Hepatic stellate cell (primary cell): Measurements from ENCODE around the gene GPR85.
"Not testable (repeated sequence)": the region's sequence is repeated elsewhere in the genome, so short reads cannot be mapped to it uniquely, and the experiment has no call there.

Source experiments
- DNase-seq: peaks from one replicate; pipeline ENCODE4 v3.0.0; 2011; ENCODE audit warnings: low spot score

GPR85 gene

GRCh38 chr7:113086431-113086888, at the start of gene GPR85:
GPR85 (minus strand) TSS chr7:113086827; CDS start chr7:113084721, 2,106 bp downstream.
- peak; percentile 58 for DNase-seq

- no peak for DNase-seq
Observed at GRCh38 chr7:113134025-113134424, 47.4 kb upstream of the GPR85 start.

DNA sequence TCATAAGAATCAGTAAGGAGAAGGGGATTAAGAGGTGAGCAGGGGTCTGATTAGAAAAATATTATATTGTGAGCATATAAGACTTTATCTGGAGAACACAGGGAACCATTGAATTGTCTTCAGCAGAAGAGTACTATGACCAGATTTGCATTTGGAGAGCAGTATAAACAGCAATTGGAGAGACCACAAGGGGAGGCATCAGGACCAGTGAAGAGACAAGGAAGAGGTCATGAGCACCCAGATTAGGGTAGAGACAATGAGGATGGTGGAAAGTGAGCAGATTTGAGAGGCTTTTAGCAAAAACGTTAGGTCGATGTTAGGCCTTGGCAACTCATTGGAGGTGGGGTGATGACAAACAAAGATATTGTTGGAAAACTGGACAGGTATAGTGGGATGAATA, 44.7 kb upstream of the GPR85 start:
- DNase-seq, result no peak

DNA sequence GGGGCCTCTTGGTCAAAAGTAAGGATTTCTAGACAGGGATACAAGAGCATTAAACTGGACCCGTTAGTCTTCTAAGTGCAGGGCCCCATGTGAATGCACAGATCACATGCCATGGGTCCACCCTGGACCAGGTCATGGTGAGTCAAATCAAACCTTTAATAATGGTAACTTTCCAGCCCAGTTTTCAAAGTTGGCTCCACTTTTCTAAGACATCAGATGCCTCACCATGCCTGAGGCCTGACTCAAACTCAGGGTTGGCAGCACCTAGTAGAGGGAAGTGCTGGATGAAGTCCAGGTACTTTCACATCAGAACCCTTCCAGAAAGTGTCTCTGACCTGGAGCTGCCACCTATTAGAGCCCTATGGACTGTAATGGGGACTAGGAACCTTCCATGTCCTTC, 41.4 kb upstream of the GPR85 start:
- no peak for DNase-seq

DNA sequence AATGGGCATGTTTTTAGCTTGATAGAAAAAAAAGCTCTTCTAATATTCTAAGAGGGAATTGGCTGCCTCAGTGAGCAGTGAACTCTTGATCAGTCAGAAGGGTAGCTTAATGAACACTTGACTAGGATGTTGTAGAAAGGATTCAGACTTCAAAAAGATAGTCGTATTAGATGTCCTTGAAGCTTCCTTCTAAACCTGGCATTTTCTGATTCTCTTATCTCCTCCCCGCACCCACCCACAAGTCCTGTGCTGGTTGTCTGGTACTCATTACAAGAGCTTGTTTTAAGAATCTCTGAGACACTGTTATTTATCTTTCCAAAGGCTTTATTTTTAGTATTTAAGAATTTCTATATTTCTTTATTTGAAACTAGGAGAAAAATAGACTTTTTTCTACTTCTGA, 39.1 kb upstream of the GPR85 start:
- no peak for DNase-seq

DNA sequence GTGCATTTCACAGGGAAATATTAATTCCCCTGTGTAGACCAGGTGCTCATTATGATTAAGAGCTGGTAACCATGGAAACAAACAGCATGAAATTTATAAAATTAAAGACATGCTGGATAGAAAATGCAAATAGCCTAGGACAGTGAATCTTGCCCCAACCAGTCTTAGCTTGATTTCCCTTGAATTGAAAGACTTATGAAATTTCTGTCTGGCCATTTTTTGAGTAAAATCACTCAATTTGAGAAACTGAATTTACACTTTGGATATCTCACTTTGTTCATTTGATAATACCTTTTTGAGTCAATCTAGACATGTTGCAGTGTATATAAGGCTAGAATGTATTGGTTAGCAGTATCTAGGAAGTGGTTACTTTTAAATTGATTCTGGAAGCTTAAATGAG, 36.1 kb upstream of the GPR85 start:
- no peak for DNase-seq

DNA sequence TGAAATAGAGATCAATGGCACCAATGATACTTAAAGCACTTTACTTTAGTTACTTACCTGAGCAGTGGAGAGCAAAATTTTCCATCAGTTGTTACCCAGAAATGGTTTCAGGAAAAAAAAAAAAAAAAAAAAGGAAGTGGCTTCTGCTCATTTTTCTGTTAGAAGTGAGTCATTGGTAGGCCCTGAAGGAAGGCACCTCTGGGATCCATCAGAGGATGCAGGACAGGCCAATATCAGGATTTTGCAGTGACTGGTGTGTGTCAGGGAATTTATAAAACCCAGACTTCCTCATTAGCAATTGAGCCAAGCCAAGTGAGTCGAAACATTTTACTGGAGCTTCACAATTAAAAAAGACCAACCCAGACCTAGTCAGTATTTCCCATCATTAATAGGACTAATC, 34.0 kb upstream of the GPR85 start:
- DNase-seq, result no peak

- no peak for DNase-seq
Observed at GRCh38 chr7:113119429-113119828, 32.8 kb upstream of the GPR85 start.

DNA sequence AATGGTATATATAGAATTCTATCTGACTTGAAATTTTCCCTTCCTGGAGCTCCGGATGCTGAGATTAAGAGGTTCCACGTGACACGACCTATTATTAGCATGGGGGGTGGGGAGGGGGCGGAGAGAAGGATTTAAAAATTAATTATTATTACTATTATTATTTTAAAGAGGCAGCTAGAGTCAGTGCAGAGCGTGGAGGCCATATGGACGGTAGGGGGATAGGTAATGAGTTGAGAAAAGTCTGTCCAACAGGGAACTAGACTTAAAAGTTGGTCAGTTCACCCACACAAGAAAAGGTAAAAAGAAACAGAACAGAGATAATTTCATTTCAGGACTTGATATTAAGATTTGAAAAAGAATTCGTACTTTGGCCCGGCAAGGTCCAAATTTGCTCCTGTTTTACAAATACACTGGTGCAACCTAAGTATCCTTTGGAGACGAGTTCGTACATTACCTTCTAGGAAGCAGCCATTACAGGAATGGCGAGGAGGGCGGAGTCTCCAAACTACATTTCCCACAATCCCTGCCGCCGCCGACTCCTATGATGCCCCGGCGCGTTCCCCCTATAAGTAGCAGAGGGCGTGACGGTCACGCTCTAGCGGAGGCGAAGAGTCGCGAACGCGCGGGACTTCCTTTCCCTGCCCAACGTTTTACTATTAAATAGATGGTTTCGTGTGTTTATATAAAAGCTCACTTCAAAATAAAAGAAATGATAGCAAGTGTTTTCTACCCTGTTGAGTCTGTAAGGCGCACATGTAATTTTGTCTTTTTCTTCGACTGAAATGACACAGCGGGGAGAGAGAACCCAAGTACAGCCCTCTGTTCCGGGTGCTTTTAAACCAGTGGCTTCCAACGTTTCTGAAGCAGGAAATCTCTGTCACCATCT, 31.7 kb upstream of the GPR85 start, which contains the start of gene SMIM30:
TSS of gene SMIM30 (minus strand) at position 481 of the 886 bp plus-strand sequence. CDS start 976 bp downstream, outside the sequence.
- DNase-seq, result peak; percentile 68

- DNase-seq, result not testable (repeated sequence)
Observed at GRCh38 chr7:113117374-113117774, 30.7 kb upstream of the GPR85 start.

DNA sequence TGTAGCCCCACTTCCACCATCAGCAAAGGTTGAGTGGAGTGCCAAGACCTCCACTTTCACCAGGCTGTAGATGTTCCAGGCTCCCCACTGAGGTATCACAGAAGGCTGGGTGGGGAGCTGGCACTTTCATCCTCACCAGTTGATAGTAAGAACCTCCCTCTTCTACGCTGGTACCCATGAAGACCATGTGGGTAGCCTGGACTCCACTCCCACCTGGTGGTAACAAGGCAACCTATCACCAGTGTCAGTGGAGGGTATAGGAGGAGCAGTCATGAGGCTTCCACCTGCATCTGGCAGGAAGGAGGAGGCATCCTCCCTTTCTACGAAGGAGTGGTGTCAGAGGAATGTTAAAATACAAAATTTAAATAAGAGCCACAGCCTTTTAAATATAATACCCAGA, 27.3 kb upstream of the GPR85 start:
- no peak for DNase-seq

- no peak for DNase-seq
Observed at GRCh38 chr7:113109718-113110117, 23.1 kb upstream of the GPR85 start.

DNA sequence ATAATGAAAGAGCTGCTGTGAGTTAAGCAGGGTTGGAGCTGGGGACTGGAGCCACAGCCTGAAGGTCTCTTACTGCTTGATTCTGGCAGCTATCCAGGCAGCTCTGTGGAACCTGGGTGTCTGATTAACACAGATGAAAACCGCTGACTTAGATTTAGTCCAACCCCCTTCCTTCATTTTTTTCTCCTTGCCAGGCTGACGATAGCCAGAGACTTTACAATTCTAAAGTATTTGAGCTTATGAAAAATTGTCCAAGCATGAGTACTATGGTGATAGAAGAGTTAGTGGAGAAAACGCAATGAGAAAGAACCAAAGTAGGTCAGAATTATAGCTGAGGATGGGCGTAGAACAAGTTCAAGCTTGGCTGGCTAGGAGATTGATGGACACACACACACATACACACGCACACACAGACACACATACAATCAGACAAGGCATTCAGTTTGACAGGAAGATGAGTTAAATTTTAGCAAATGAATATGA, 13.5 kb upstream of the GPR85 start:
- DNase-seq, result no peak

GRCh38 chr7:113099284-113099919, 12.8 kb upstream of the GPR85 start:
- no peak for DNase-seq

GRCh38 chr7:113094517-113095249, 8.1 kb upstream of the GPR85 start:
- DNase-seq, result no peak

- no peak for DNase-seq
Observed at GRCh38 chr7:113093561-113093960, 6.9 kb upstream of the GPR85 start.

GRCh38 chr7:113092762-113093161, 6.1 kb upstream of the GPR85 start:
- DNase-seq, result no peak

GRCh38 chr7:113087071-113087998, 708 bp upstream of the GPR85 start:
- DNase-seq, result peak; percentile 14

GRCh38 chr7:113085781-113086390, 741 bp downstream of the GPR85 start:
- no peak for DNase-seq

- no peak for DNase-seq
Observed at GRCh38 chr7:113084496-113085172, 2.0 kb downstream of the GPR85 start.
